GM23338 (cell line): ENCODE results near the gene NHS. TPM values are rescaled to one million over a fixed set of nuclear protein-coding genes. Genes with fewer than 3 reads are reported as not detected.

Experiments
- ATAC-seq: fragments of 200-7000 bp; cut with Tn5 transposase; 3 replicates; pipeline ENCODE4 v1.9.1; 2020
- DNase-seq: peaks from one replicate; pipeline ENCODE4 v3.0.0-alpha.2; 2015; ENCODE audit warnings: low spot score
- H2AFZ ChIP-seq: fragments of 200-600 bp; sonication (generic); 2 replicates; pipeline ENCODE4 v1.8.0; 2016; ENCODE audit warnings: antibody characterized with exemption, mild to moderate bottlenecking, moderate library complexity
- H3F3A ChIP-seq: fragments of 200-600 bp; sonication (generic); replicated peaks from 2 replicates; pipeline ENCODE4 v1.8.0; 2017; ENCODE audit warnings: antibody characterized with exemption, mixed run types, low read depth
- H3K27ac ChIP-seq: fragments of 200-600 bp; sonication (generic); 2 replicates; pipeline ENCODE4 v1.6.1; 2016; ENCODE audit warnings: low read depth
- H3K27me3 ChIP-seq: fragments of 200-600 bp; sonication (generic); 2 replicates; pipeline ENCODE4 v1.8.0; 2016; ENCODE audit warnings: mild to moderate bottlenecking, mixed run types, moderate library complexity; ENCODE audit not compliant: insufficient read depth
- H3K36me3 ChIP-seq: fragments of 200-600 bp; sonication (generic); 2 replicates; pipeline ENCODE4 v1.8.0; 2016; ENCODE audit warnings: mild to moderate bottlenecking; ENCODE audit not compliant: insufficient read depth
- H3K4me1 ChIP-seq: fragments of 200-600 bp; sonication (generic); 2 replicates; pipeline ENCODE4 v1.8.0; 2016; ENCODE audit warnings: mild to moderate bottlenecking, moderate library complexity; ENCODE audit not compliant: insufficient read depth
- H3K4me2 ChIP-seq: fragments of 200-600 bp; sonication (generic); 2 replicates; pipeline ENCODE4 v1.7.1; 2017; ENCODE audit warnings: mixed run types
- H3K4me3 ChIP-seq: fragments of 200-600 bp; sonication (generic); 2 replicates; pipeline ENCODE4 v1.6.1; 2016; ENCODE audit warnings: mixed run types
- H3K79me2 ChIP-seq: fragments of 200-600 bp; sonication (generic); replicated peaks from 2 replicates; pipeline ENCODE4 v1.8.0; 2017; ENCODE audit warnings: mild to moderate bottlenecking; ENCODE audit not compliant: insufficient read depth
- H3K9me2 ChIP-seq: fragments of 200-600 bp; sonication (generic); 2 replicates; pipeline ENCODE4 v1.8.0; 2017; ENCODE audit not compliant: insufficient read depth
- H4K20me1 ChIP-seq: fragments of 200-600 bp; sonication (generic); replicated peaks from 2 replicates; pipeline ENCODE4 v1.8.0; 2017; ENCODE audit warnings: mild to moderate bottlenecking; ENCODE audit not compliant: insufficient read depth
- H3K27ac Mint-ChIP-seq: 2 replicates; pipeline ENCODE4 v1.8.0; 2020; ENCODE audit warnings: inconsistent platforms, mild to moderate bottlenecking, moderate library complexity, mixed read lengths
- H3K27me3 Mint-ChIP-seq: 3 replicates; pipeline ENCODE4 v1.8.0; 2022; ENCODE audit warnings: low read depth, mild to moderate bottlenecking, moderate library complexity, mixed read lengths, inconsistent platforms; ENCODE audit not compliant: insufficient read depth, poor library complexity
- H3K36me3 Mint-ChIP-seq: 3 replicates; pipeline ENCODE4 v1.8.0; 2021; ENCODE audit warnings: low read depth, mild to moderate bottlenecking, inconsistent platforms, moderate library complexity, mixed read lengths
- H3K4me1 Mint-ChIP-seq: 3 replicates; pipeline ENCODE4 v1.8.0; 2020; ENCODE audit warnings: mild to moderate bottlenecking, inconsistent platforms, mixed read lengths
- H3K4me3 Mint-ChIP-seq: 3 replicates; pipeline ENCODE4 v1.8.0; 2021; ENCODE audit warnings: moderate library complexity, mild to moderate bottlenecking, inconsistent platforms, mixed read lengths
- H3K9me3 Mint-ChIP-seq: 3 replicates; pipeline ENCODE4 v1.8.0; 2020; ENCODE audit warnings: moderate library complexity, mild to moderate bottlenecking, inconsistent platforms, mixed read lengths
- CREB1 ChIP-seq: fragments of 250-450 bp; sonication (Bioruptor Pico); IDR thresholded peaks from 2 replicates; pipeline ENCODE4 v1.5.0; 2020; ENCODE audit warnings: low read depth, mild to moderate bottlenecking, moderate library complexity
- ETS1 ChIP-seq: IDR thresholded peaks from 2 replicates; pipeline ENCODE4 v1.6.1; 2016; ENCODE audit warnings: antibody characterized with exemption
- EZH2 ChIP-seq: fragments of 200-600 bp; sonication (generic); IDR thresholded peaks from one replicate; pipeline ENCODE4 v1.8.0; 2017; ENCODE audit warnings: antibody characterized with exemption, mild to moderate bottlenecking, low read depth; ENCODE audit not compliant: unreplicated experiment
- EZH2phosphoT487 ChIP-seq: fragments of 200-600 bp; sonication (generic); IDR thresholded peaks from one replicate; pipeline ENCODE4 v1.8.1; 2018; ENCODE audit warnings: antibody characterized with exemption; ENCODE audit not compliant: unreplicated experiment
- JUNB ChIP-seq: IDR thresholded peaks from one replicate; pipeline ENCODE4 v1.6.1; 2016; ENCODE audit warnings: antibody characterized with exemption; ENCODE audit not compliant: unreplicated experiment
- NANOG ChIP-seq: IDR thresholded peaks from 2 replicates; pipeline ENCODE4 v1.6.1; 2016; ENCODE audit warnings: antibody characterized with exemption, borderline replicate concordance
- REST ChIP-seq: IDR thresholded peaks from one replicate; pipeline ENCODE4 v1.6.1; 2018; ENCODE audit warnings: antibody characterized with exemption; ENCODE audit not compliant: unreplicated experiment
- STAT1 ChIP-seq: IDR thresholded peaks from one replicate; pipeline ENCODE4 v1.6.1; 2016; ENCODE audit warnings: antibody characterized with exemption; ENCODE audit not compliant: unreplicated experiment
- ZNF114 ChIP-seq: fragments of 250-450 bp; sonication (Bioruptor Pico); IDR thresholded peaks from 2 replicates; pipeline ENCODE4 v1.5.0; 2020; ENCODE audit warnings: mild to moderate bottlenecking, moderate library complexity
- polyA plus RNA-seq: library from polyadenylated mRNA; unstranded; fragments of >200 nt; fragmentation: Nextera tagmentation; extraction: Ambion mirVana; gene quantifications from 2 replicates; pipeline ENCODE4 v1.2.1, GENCODE V29; 2016
- total RNA-seq: library from RNA; depleted of rRNA; stranded (reverse); fragments of >200 nt; shearing (Covaris generic); gene quantifications from 2 replicates; pipeline ENCODE4 v1.2.3, GENCODE V29; 2014
- TF ChIP-seq, protein P1 (sequence below): fragments of 250-450 bp; sonication (Bioruptor Pico); IDR thresholded peaks from 2 replicates; pipeline ENCODE4 v1.5.0; 2020; ENCODE audit warnings: mild to moderate bottlenecking, moderate library complexity

NHS gene
- total and polyA plus RNA-seq, 2 experiments from 2014 or later = 1.8 to 8.2 TPM

DNA sequence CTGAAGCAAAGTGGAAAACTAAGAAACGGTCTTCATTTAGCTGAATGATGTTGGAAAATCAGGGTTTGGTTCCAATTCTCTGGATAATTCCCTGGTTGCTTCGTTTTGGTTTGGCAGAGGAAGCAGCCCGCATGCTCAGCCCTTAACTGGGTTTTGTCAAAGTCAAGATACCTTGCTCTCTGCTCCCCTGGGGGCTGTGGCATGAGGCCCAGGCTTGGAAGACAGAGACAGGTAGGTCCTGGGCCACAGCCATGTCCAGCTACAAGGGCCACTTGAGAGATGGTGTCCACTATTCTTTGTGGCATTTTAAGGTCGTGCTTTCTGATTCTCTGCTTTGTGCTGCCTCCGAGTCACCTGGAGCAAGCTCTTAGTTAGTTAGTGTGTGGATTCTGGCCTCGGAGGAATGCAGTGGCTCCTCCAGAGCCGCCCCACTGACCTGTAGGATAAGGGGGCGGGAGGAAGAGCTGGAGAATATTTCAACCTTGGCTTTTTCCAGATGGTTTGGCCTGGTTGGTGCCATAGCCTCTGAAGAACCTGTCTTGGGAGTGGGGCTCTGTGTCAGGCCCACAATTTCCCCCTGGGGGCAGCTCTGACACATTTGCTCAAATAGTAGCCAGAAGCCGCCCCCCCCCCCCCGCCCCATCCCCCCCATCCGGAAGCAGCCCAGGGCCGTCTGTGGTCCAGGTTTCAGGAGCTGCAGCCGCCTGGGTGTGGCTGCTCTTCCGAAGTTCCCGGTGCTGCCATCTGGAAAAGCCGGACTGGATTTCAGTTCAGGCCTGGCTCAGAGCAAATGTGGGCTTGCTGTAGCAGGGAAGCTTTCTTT, 147.1 kb downstream of the NHS start:
- Histone ChIP-seq H3K4me1 (peaks cover 36% of the 10 kb centered on the region), H3K9me2 (no peaks in the 10 kb centered on the region), H3K27me3 (no peaks in the 10 kb centered on the region), H2AFZ (no peak overlapping the region), H3K79me2 (no peaks in the 10 kb centered on the region), H3K4me2 (peak overlapping the region; percentile 32; the same call in 1 of the 2 replicates), H4K20me1 (no peaks in the 10 kb centered on the region), H3K27ac (peak overlapping the region; percentile 32; the same call in 1 of the 2 replicates), H3F3A (no peaks in the 10 kb centered on the region), H3K36me3 (no peaks in the 10 kb centered on the region), H3K4me3 (no peak overlapping the region)
- H3K4me1 Mint-ChIP-seq = peaks cover 31% of the 10 kb centered on the region
- H3K4me3 Mint-ChIP-seq = no peak overlapping the region
- TF ChIP-seq STAT1 = no peak
- no peak for TF ChIP-seq ZNF114 (CRISPR knock-in tag)
- TF ChIP-seq, protein P1, sequence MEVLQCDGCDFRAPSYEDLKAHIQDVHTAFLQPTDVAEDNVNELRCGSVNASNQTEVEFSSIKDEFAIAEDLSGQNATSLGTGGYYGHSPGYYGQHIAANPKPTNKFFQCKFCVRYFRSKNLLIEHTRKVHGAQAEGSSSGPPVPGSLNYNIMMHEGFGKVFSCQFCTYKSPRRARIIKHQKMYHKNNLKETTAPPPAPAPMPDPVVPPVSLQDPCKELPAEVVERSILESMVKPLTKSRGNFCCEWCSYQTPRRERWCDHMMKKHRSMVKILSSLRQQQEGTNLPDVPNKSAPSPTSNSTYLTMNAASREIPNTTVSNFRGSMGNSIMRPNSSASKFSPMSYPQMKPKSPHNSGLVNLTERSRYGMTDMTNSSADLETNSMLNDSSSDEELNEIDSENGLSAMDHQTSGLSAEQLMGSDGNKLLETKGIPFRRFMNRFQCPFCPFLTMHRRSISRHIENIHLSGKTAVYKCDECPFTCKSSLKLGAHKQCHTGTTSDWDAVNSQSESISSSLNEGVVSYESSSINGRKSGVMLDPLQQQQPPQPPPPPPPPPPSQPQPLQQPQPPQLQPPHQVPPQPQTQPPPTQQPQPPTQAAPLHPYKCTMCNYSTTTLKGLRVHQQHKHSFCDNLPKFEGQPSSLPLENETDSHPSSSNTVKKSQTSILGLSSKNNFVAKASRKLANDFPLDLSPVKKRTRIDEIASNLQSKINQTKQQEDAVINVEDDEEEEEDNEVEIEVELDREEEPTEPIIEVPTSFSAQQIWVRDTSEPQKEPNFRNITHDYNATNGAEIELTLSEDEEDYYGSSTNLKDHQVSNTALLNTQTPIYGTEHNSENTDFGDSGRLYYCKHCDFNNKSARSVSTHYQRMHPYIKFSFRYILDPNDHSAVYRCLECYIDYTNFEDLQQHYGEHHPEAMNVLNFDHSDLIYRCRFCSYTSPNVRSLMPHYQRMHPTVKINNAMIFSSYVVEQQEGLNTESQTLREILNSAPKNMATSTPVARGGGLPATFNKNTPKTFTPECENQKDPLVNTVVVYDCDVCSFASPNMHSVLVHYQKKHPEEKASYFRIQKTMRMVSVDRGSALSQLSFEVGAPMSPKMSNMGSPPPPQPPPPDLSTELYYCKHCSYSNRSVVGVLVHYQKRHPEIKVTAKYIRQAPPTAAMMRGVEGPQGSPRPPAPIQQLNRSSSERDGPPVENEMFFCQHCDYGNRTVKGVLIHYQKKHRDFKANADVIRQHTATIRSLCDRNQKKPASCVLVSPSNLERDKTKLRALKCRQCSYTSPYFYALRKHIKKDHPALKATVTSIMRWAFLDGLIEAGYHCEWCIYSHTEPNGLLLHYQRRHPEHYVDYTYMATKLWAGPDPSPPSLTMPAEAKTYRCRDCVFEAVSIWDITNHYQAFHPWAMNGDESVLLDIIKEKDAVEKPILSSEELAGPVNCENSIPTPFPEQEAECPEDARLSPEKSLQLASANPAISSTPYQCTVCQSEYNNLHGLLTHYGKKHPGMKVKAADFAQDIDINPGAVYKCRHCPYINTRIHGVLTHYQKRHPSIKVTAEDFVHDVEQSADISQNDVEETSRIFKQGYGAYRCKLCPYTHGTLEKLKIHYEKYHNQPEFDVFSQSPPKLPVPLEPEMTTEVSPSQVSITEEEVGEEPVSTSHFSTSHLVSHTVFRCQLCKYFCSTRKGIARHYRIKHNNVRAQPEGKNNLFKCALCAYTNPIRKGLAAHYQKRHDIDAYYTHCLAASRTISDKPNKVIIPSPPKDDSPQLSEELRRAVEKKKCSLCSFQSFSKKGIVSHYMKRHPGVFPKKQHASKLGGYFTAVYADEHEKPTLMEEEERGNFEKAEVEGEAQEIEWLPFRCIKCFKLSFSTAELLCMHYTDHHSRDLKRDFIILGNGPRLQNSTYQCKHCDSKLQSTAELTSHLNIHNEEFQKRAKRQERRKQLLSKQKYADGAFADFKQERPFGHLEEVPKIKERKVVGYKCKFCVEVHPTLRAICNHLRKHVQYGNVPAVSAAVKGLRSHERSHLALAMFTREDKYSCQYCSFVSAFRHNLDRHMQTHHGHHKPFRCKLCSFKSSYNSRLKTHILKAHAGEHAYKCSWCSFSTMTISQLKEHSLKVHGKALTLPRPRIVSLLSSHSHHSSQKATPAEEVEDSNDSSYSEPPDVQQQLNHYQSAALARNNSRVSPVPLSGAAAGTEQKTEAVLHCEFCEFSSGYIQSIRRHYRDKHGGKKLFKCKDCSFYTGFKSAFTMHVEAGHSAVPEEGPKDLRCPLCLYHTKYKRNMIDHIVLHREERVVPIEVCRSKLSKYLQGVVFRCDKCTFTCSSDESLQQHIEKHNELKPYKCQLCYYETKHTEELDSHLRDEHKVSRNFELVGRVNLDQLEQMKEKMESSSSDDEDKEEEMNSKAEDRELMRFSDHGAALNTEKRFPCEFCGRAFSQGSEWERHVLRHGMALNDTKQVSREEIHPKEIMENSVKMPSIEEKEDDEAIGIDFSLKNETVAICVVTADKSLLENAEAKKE = no peak
- TF ChIP-seq ETS1 = no peak
- TF ChIP-seq EZH2phosphoT487 = no peak
- TF ChIP-seq JUNB = no peak
- no peak for TF ChIP-seq NANOG
- TF ChIP-seq REST = no peak
- no peak for TF ChIP-seq EZH2
- no peak for TF ChIP-seq CREB1
- H3K27me3 Mint-ChIP-seq = no peaks in the 10 kb centered on the region
- H3K9me3 Mint-ChIP-seq = peaks cover 6% of the 10 kb centered on the region; the same call in 2 of the 3 replicates
- DNase-seq = peak; percentile 67
- peak; percentile 80 for ATAC-seq
- no peak overlapping the region for H3K27ac Mint-ChIP-seq
- H3K36me3 Mint-ChIP-seq = peaks cover 3% of the 10 kb centered on the region; the same call in 2 of the 3 replicates
